ENCODE results near the gene BRD4.

Gene BRD4

GRCh38 chr19:15188851-15189250, 143.5 kb downstream of the BRD4 start:
- 92% methylated on average over 17 of the region's 24 CpGs for WGBS (ENCODE audit: insufficient coverage)
- CTCF ChIA-PET, result interaction anchor here (1.2 kb wide), 1 partner anchor 17 kb away, joined by 3 read pairs; no protein-coding TSS in a partner anchor
- no peak overlapping the region for H3K4me3 ChIP-seq (ENCODE audit: control insufficient read depth in 1 of 7, extremely low read depth in 1 of 7, insufficient read depth in 4 of 7, low read depth in 2 of 7, low read length in 6 of 7)
- no peak for DNase-seq
- no peaks in the 10 kb centered on the region for H3K36me3 ChIP-seq (ENCODE audit: control insufficient read depth in 4 of 4, insufficient read depth in 4 of 4, low read length in 3 of 4)
- H3K27me3 ChIP-seq (replicated peaks in 2 of 5; ENCODE audit: control insufficient read depth in 4 of 5, insufficient read depth in 5 of 5, low read length in 4 of 5), result peaks cover 0 to under 1% (median 0%) of the 10 kb centered on the region in 5 experiments
- no peaks in the 10 kb centered on the region for H3K4me1 ChIP-seq (ENCODE audit: control extremely low read depth in 1 of 4, control insufficient read depth in 4 of 4, insufficient read depth in 4 of 4, low read length in 3 of 4)
- no peak overlapping the region for H3K27ac ChIP-seq (ENCODE audit: insufficient read depth in 1 of 2, low read depth in 1 of 2, low read length in 2 of 2, poor library complexity in 1 of 2, severe bottlenecking in 2 of 2)
- POLR2A ChIA-PET, result no interaction called here
- H3K9me3 ChIP-seq (ENCODE audit: control extremely low read depth in 1 of 5, control insufficient read depth in 4 of 5, insufficient read depth in 2 of 5, low read depth in 1 of 5, low read length in 4 of 5), result no peaks in the 10 kb centered on the region

GRCh38 chr19:15187026-15188007, 145.0 kb downstream of the BRD4 start:
- no peak overlapping the region for H3K4me3 ChIP-seq (ENCODE audit: control insufficient read depth in 1 of 7, extremely low read depth in 1 of 7, insufficient read depth in 4 of 7, low read depth in 2 of 7, low read length in 6 of 7)
- peak; percentile 25 to 38 (median 29) for DNase-seq
- 96% methylated on average over 33 of the region's 38 CpGs for WGBS (ENCODE audit: insufficient coverage)
- no peaks in the 10 kb centered on the region for H3K9me3 ChIP-seq (ENCODE audit: control extremely low read depth in 1 of 5, control insufficient read depth in 4 of 5, insufficient read depth in 2 of 5, low read depth in 1 of 5, low read length in 4 of 5)
- H3K27me3 ChIP-seq (replicated peaks in 2 of 5; ENCODE audit: control insufficient read depth in 4 of 5, insufficient read depth in 5 of 5, low read length in 4 of 5), result no peaks in the 10 kb centered on the region
- CTCF ChIA-PET, result interaction anchor here (1.2 kb wide), 1 partner anchor 16 kb away, joined by 3 read pairs; no protein-coding TSS in a partner anchor
- no peaks in the 10 kb centered on the region for H3K4me1 ChIP-seq (ENCODE audit: control extremely low read depth in 1 of 4, control insufficient read depth in 4 of 4, insufficient read depth in 4 of 4, low read length in 3 of 4)
- no peaks in the 10 kb centered on the region for H3K36me3 ChIP-seq (ENCODE audit: control insufficient read depth in 4 of 4, insufficient read depth in 4 of 4, low read length in 3 of 4)
- no peak overlapping the region for H3K27ac ChIP-seq (ENCODE audit: insufficient read depth in 1 of 2, low read depth in 1 of 2, low read length in 2 of 2, poor library complexity in 1 of 2, severe bottlenecking in 2 of 2)
- POLR2A ChIA-PET, result no interaction called here
